ENCODE measurements around the gene CISTR.

- TF ChIP-seq CTCF (IDR thresholded peaks at IDR 0.05) (no peak), ZFX (IDR thresholded peaks at IDR 0.05; ENCODE audit: borderline replicate concordance) (no peak)
Measured at GRCh38 chr12:53744130-53744441, 7.7 kb downstream of the CISTR start.
